Stimulated activated CD8-positive, alpha-beta memory T cell treated with anti-CD3 and anti-CD28 coated beads, Interleukin-12 subunit alpha, Interleukin-12 subunit beta, amount 100 ng/mL, for 24 hours (primary cell): ENCODE results near the gene MIOS.

Experiments used
- DNase-seq: peaks from one replicate; pipeline ENCODE4 v3.0.0-alpha.2; 2020; ENCODE audit errors: extremely low read depth

Gene MIOS

DNA sequence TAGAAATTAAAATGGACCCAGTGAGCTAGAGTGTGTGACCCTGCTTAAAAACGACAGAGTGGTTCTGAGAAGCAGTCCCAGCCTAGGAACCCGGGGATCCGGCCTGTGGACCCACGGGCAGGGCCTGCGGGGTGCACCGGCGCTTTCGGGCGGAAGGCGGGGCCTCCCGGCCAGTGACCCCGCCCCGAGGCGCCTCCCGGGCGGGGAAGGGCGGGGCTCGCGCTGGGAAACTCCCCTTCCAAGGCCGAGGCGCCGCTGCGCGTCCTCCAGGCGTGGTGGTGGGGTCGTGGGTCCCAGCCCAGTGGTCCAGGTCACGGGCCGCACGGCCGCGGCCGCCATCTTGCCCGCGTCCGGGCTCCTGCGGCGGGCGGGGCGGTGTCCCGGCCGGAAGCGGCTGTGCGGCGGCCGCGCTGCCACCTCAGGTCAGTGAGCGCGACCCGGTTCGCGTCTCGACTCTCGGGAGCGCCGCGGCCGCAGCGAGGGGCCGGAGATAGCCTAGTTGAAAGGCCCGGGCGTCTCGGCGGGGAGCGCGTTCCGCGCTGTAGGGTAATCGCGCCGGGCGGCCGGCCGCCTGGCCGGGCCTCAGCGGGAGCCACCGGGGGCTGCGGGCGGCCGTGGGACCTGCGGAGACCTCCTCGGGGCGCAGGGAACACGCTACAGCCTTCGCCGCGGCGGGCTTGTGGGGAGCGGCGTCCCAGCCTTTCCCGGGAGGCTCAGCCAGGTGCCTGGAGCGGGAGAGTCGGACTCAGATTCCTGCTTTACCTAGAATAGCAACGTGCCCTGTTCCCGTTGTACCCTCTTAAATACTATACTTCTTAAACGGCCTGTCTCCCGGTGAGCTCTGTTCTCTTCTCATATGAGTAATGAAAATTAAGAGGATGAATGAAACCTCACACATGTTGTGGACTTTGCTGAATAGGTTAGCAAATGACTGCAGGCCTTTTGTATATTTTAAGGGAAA is at the start of gene MIOS:
Gene MIOS, plus strand, starts transcription at position 234 of the 961 bp plus-strand sequence. CDS start 5,592 bp downstream, outside the sequence.
- DNase-seq: peak; percentile 61

DNA sequence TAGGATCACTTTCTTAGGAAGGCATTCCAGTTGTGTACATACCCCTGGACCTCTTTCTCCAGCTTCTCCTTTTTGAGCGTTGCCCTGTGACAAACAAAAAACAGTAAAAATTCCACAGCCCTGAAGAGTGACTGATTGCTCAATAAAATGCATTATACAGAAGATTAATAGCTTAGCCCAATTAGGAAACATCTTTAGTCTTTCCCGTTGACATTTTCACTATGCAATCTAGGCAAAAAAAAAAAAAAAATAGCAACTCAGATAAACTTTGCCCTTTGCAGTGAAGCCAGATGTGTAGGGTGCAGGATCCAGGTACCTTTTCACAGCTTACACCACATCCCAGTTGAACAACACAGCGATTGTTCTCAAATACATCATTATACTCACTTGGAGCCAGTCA is 48.9 kb upstream of the MIOS start:
- DNase-seq: no peak

- DNase-seq: no peak
Measured at GRCh38 chr7:7519056-7519455, 47.6 kb upstream of the MIOS start.

- no peak for DNase-seq
Measured at GRCh38 chr7:7519528-7519927, 47.2 kb upstream of the MIOS start.

DNA sequence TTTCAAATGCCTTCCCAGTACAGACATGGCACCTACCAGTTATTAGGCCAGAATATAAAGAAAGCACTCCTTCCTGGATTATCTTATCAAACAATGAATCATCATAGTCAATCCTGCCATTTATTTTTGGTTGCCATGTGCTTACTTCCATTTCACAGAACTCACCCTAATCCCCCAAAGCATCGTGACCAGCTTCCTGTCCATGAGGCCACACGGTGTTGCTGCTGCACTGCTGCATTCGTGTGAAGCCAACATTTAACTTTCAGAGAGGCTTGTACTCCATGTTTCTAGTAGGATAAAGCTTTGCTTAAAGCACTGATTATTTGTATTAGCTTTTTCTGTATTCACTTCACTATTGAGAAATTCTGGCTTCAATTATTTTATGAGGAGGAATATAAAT is 45.4 kb upstream of the MIOS start:
- DNase-seq: no peak

DNA sequence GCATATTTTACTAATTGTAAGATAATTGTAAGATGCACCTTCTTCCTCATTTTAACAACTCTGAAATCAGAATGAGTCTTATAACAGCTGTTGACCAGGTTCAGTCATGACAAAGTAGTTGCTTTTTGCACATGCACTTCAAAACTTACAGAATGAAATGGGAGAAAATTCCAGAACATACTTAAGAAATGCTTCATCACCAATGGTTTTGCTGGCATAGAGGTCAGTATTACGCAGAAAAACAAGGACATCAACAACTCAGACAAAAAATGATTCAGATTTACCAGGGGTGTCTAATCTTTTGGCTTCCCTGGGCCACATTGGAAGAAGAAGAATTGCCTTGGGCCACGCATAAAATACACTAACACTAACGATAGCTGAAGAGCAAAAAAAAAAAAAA is 44.3 kb upstream of the MIOS start:
- DNase-seq: no peak

DNA sequence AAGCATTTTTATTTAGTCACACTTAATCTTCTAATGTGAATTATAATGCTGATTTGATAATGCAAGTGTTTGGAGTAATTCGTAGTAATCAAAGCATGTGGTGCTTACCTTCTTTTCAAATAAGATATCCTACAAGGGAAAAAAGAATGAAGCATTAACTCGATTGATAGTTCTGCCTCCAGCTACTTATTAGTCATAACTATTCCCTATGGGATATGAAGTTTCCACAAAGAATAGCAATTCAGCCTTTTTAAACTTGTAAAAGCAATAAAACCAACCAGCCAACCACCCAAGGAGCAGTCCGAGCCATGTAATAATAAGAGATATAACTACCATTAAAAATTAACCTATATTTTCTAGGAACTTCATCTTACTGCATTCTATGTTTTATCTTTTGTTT is 42.6 kb upstream of the MIOS start:
- DNase-seq: no peak

- no peak for DNase-seq
Measured at GRCh38 chr7:7526006-7526405, 40.7 kb upstream of the MIOS start.

DNA sequence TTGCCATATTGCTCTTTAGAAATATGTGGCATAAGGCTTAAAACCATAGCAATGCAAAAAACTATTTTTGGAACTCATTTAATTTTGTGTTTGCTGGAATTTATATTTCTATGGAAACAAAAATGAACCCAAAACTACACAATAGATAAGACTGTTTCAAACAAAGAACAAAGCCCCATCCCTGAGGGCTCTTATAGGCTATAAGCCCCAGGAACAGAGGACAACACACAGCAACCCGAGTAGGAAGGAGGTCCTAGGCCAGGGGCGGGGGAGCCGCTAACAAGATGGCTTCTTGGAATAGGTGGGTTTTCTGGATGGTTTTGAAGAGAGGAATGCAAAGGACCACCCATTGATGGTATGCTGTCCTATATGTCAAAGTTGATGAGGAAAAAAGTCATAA is 39.6 kb upstream of the MIOS start:
- no peak for DNase-seq

GRCh38 chr7:7529328-7529727 is 37.4 kb upstream of the MIOS start:
- DNase-seq: no peak

GRCh38 chr7:7533831-7534430 is 32.8 kb upstream of the MIOS start:
- no peak for DNase-seq

- DNase-seq: no peak
Measured at GRCh38 chr7:7535691-7536090, 31.0 kb upstream of the MIOS start, which contains the start of gene COL28A1. Gene COL28A1, minus strand, starts transcription at chr7:7535873. Its CDS starts 2,998 bp downstream, at chr7:7532875.

DNA sequence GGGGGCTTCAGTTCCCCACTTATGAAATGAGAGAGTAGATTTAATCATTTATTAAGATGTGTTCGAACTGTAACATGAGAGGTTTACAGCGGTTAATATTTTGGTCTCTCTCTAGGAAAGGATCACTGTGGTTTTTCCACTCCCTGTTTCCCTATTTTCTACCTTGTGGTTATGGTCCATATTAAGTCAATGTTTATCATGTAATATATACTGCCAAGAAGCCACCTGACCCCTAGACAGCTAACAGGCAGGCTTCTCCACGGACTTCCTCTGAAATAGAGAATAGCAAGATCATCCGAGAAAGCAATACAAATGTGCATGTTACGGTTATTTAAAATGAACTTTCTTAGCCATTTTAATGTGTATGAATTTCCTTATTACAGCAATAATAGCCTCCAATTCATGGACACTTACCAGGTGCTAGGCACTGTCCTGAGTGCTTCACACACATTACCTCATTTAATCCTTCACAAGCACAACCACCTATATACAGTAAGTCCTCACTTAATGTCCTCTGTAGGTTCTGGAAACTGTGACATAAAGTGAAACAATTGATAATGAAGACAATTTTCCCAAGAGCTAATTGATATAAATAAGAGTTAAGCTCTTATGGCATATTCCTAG is 30.2 kb upstream of the MIOS start:
- DNase-seq: no peak

- DNase-seq: no peak
Measured at GRCh38 chr7:7537711-7538110, 29.0 kb upstream of the MIOS start.

DNA sequence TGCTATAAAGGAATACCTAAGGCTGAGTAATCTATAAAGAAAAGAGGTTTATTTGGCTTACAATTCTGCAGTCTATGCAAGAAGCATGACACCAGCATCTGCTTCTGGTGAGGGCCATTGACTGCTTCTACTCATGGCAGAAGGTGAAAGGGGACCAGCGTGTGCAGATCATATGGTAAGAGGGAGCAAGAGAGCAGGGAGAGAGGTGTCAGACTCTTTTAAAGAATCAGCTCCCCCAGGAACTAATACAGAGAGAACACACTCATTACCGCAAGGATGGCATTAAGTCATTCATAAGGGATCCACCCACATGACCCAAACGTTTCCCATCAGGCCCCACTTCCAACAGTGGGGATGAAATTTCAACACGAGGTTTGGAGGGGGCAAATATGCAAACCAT is 27.5 kb upstream of the MIOS start:
- DNase-seq: no peak

- no peak for DNase-seq
Measured at GRCh38 chr7:7539711-7540110, 27.0 kb upstream of the MIOS start.

DNA sequence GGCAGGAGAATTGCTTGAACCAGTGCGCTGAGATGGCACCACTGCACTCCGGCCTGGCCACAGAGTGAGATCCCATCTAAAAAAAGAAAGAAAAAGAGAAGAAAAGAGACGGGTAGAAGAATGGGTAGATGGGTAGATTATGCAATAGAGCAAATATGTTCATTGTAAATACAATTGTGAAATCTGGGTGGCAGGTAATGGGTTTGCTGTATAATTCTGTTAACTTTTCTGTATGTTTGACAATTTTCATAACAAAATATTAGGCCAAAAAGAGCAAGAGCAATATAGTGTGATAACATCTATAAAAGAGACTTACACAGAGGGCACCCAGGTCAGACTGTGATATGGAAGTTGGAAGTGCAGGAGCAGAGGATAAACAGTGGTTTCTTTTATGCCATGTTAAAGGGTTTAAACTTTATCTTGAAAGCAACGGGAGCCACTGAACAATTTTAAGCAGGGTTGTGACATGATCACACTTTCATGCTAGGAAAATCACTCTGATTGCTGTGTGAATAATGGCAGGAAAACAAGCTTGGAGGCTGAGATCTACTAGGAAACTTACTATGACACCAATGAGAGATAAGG is 24.3 kb upstream of the MIOS start:
- DNase-seq: no peak

GRCh38 chr7:7548407-7548806 is 18.3 kb upstream of the MIOS start:
- no peak for DNase-seq

DNA sequence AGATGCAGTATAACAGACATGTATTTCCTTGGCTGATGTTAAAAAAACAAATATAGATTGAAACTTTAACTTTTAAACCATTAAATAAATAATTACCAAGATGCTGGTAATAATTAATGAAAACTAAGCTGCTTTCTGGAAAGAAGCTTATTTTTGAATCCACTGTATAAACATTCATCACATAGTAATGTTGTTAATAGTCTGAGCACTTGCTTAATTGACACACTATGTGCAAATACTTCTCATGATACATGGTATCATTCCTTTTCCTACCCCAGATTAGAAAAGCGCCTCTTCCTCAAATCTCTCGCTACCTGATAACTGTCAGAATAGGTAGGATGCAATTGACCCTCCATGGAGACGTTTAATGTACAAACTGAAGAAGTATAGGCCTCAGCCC is 16.0 kb upstream of the MIOS start:
- DNase-seq: no peak

- no peak for DNase-seq
Measured at GRCh38 chr7:7552199-7552598, 14.5 kb upstream of the MIOS start.

DNA sequence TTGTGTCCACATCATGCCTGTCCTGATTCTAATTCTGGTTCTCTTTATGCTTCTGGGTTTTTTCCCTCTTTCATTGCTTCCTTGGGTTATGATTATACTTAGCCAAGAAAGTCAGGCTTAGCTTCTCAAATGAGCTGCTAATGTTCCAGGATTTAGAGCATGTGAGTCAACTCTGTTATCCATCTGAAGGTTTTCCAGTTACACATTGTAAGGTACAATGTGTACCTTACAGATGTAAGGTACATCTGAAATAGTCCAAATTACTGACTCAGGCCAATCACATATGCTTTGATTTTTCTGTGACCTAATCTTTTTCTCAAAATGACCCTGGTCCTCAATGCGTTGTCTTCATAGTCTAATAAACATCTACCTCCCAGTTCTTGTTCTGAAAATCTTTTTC is 13.3 kb upstream of the MIOS start:
- DNase-seq: no peak

GRCh38 chr7:7554021-7554432 is 12.7 kb upstream of the MIOS start:
- DNase-seq: no peak
